ENCODE measurements around the gene ST14. TPM values are rescaled to one million over a fixed set of nuclear protein-coding genes. Genes with fewer than 3 reads are reported as not detected.

The ST14 gene
- total RNA-seq, 1 donor from 2014 or later: 1.4 TPM

- H3K36me3 ChIP-seq: no peaks in the 10 kb centered on the region
- H3K27ac Mint-ChIP-seq: no peak overlapping the region
- H3K4me2 ChIP-seq: no peak overlapping the region
- H3K4me3 Mint-ChIP-seq: no peak overlapping the region
- no peaks in the 10 kb centered on the region for H4K20me1 ChIP-seq (ENCODE audit: low read depth)
- no peak for DNase-seq (ENCODE audit: low spot score)
- no peaks in the 10 kb centered on the region for H3K9me3 Mint-ChIP-seq
- no peak overlapping the region for H2AFZ ChIP-seq (replicated peaks)
- H3K4me3 ChIP-seq: no peak overlapping the region
- no peaks in the 10 kb centered on the region for H3F3A ChIP-seq (ENCODE audit: low read depth)
- H3K79me2 ChIP-seq (ENCODE audit: low read depth): no peaks in the 10 kb centered on the region
- peaks cover 19% of the 10 kb centered on the region for H3K4me1 Mint-ChIP-seq
- H3K27me3 ChIP-seq: no peaks in the 10 kb centered on the region
- TF ChIP-seq CTCF (IDR thresholded peaks at IDR 0.05): no peak
- no peak for TF ChIP-seq EZH2phosphoT487 (IDR thresholded peaks at IDR 0.05)
- no peak for TF ChIP-seq EZH2 (IDR thresholded peaks at IDR 0.05)
- no peak overlapping the region for H3K27ac ChIP-seq
- no peaks in the 10 kb centered on the region for H3K9me3 ChIP-seq (ENCODE audit: low read depth)
- no peaks in the 10 kb centered on the region for H3K36me3 Mint-ChIP-seq
- H3K4me1 ChIP-seq: no peaks in the 10 kb centered on the region
- H3K9ac ChIP-seq: no peak overlapping the region
- H3K27me3 Mint-ChIP-seq (ENCODE audit: insufficient read depth, low read depth): peaks cover 3% of the 10 kb centered on the region
Observed at GRCh38 chr11:130219148-130219547, 59.6 kb downstream of the ST14 start.

GRCh38 chr11:130220311-130221035 lies 60.9 kb downstream of the ST14 start:
- Mint-ChIP-seq H3K27ac (peak overlapping the region; percentile 65), H3K9me3 (no peaks in the 10 kb centered on the region), H3K4me1 (peaks cover 19% of the 10 kb centered on the region), H3K4me3 (no peak overlapping the region), H3K27me3 (ENCODE audit: insufficient read depth, low read depth) (peaks cover 2% of the 10 kb centered on the region), H3K36me3 (no peaks in the 10 kb centered on the region)
- Histone ChIP-seq H3K4me1 (no peaks in the 10 kb centered on the region), H2AFZ (replicated peaks) (no peak overlapping the region), H3K4me2 (no peak overlapping the region), H4K20me1 (ENCODE audit: low read depth) (no peaks in the 10 kb centered on the region), H3F3A (ENCODE audit: low read depth) (no peaks in the 10 kb centered on the region), H3K9ac (no peak overlapping the region), H3K4me3 (no peak overlapping the region), H3K27me3 (no peaks in the 10 kb centered on the region), H3K27ac (no peak overlapping the region), H3K9me3 (ENCODE audit: low read depth) (no peaks in the 10 kb centered on the region), H3K36me3 (no peaks in the 10 kb centered on the region), H3K79me2 (ENCODE audit: low read depth) (no peaks in the 10 kb centered on the region)
- TF ChIP-seq EZH2phosphoT487 (IDR thresholded peaks at IDR 0.05) (no peak), CTCF (IDR thresholded peaks at IDR 0.05) (no peak), EZH2 (IDR thresholded peaks at IDR 0.05) (no peak)
- DNase-seq (ENCODE audit: low spot score): no peak

- no peak overlapping the region for H3K4me3 Mint-ChIP-seq
- DNase-seq (ENCODE audit: low spot score): no peak
- H3K27ac Mint-ChIP-seq: no peak overlapping the region
- no peak overlapping the region for H2AFZ ChIP-seq (replicated peaks)
- H3K4me1 ChIP-seq: no peaks in the 10 kb centered on the region
- no peaks in the 10 kb centered on the region for H3K36me3 Mint-ChIP-seq
- no peaks in the 10 kb centered on the region for H3K9me3 Mint-ChIP-seq
- H3K27ac ChIP-seq: no peak overlapping the region
- peaks cover 2% of the 10 kb centered on the region for H3K27me3 Mint-ChIP-seq (ENCODE audit: insufficient read depth, low read depth)
- H4K20me1 ChIP-seq (ENCODE audit: low read depth): no peaks in the 10 kb centered on the region
- H3F3A ChIP-seq (ENCODE audit: low read depth): no peaks in the 10 kb centered on the region
- H3K36me3 ChIP-seq: no peaks in the 10 kb centered on the region
- H3K27me3 ChIP-seq: no peaks in the 10 kb centered on the region
- H3K4me1 Mint-ChIP-seq: peaks cover 4% of the 10 kb centered on the region
- TF ChIP-seq EZH2phosphoT487 (IDR thresholded peaks at IDR 0.05) (no peak), CTCF (IDR thresholded peaks at IDR 0.05) (no peak), EZH2 (IDR thresholded peaks at IDR 0.05) (no peak)
- H3K4me2 ChIP-seq: no peak overlapping the region
- H3K9ac ChIP-seq: no peak overlapping the region
- H3K9me3 ChIP-seq (ENCODE audit: low read depth): no peaks in the 10 kb centered on the region
- no peak overlapping the region for H3K4me3 ChIP-seq
- H3K79me2 ChIP-seq (ENCODE audit: low read depth): no peaks in the 10 kb centered on the region
Observed at GRCh38 chr11:130223291-130223971, 63.8 kb downstream of the ST14 start.
